GM12865 (cell line): ENCODE results near the gene MOK.

Experiments used
- DNase-seq: peaks from one replicate; pipeline ENCODE4 v3.0.0; 2010; ENCODE audit warnings: low read depth
- H3K4me3 ChIP-seq: 2 replicates; pipeline ENCODE4 v1.5.1; 2011; ENCODE audit warnings: mild to moderate bottlenecking, low read depth, low read length, control low read depth
- TF ChIP-seq, protein P1 (sequence below): IDR thresholded peaks from 2 replicates; pipeline ENCODE4 v1.5.1; 2011; ENCODE audit warnings: low read length, control low read depth, low read depth, inconsistent platforms; ENCODE audit not compliant: insufficient read depth; ENCODE audit errors: missing control alignments

The MOK gene

DNA sequence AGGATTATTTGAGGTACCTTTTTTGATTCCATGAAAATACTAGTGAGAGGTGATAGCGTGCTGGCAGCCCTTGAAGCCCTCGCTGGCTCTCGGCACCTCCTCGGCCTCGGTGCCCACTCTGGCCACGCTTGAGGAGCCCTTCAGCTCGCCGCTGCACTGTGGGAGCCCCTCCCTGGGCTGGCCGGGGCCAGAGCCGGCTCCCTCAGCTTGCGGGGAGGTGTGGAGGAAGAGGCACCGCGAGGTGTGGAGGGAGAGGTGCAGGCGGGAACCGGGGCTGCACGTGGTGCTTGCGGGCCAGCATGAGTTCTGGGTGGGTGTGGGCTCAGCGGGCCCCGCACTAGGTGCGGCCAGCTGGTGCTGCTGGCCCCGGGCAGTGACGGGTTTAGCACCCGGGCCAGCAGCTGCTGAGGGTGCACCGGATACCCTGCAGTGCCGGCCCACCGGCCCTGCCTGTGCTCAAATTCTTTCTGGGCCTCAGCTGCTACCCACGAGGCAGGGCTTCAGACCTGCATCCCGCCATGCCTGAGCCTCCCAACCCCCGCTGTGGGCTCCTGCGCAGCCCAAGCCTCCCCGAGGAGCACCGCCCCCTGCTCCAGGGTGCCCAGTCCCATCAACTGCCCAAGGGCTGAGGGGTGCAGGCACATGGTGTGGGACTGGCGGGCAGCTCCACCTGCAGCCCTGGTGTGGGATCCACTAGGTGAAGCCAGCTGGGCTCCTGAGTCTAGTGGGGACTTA is 7.4 kb downstream of the MOK start:
- H3K4me3 ChIP-seq: no peak overlapping the region
- TF ChIP-seq, protein P1, sequence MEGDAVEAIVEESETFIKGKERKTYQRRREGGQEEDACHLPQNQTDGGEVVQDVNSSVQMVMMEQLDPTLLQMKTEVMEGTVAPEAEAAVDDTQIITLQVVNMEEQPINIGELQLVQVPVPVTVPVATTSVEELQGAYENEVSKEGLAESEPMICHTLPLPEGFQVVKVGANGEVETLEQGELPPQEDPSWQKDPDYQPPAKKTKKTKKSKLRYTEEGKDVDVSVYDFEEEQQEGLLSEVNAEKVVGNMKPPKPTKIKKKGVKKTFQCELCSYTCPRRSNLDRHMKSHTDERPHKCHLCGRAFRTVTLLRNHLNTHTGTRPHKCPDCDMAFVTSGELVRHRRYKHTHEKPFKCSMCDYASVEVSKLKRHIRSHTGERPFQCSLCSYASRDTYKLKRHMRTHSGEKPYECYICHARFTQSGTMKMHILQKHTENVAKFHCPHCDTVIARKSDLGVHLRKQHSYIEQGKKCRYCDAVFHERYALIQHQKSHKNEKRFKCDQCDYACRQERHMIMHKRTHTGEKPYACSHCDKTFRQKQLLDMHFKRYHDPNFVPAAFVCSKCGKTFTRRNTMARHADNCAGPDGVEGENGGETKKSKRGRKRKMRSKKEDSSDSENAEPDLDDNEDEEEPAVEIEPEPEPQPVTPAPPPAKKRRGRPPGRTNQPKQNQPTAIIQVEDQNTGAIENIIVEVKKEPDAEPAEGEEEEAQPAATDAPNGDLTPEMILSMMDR: no peak
- DNase-seq: no peak

DNA sequence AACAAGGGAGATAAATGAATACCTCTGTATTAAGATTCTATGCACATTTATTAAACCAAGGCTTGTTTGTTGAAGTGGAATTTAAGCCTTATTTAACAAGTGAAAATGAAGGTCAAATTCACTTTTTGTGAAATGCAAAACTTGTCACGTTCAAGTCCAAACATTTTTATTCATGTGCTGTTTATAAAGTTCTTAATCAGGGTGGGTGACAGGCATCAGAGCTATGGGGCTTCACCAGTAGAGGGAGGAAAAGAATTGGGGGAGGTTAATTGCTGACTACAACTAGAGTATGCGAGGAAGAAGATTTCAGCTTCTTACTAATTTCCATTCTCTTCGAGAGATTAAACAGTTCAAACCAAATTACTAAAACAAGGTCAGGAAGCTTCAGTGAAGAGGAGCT is 9.7 kb downstream of the MOK start:
- TF ChIP-seq, protein P1: no peak
- DNase-seq: no peak
- H3K4me3 ChIP-seq: no peak overlapping the region

DNA sequence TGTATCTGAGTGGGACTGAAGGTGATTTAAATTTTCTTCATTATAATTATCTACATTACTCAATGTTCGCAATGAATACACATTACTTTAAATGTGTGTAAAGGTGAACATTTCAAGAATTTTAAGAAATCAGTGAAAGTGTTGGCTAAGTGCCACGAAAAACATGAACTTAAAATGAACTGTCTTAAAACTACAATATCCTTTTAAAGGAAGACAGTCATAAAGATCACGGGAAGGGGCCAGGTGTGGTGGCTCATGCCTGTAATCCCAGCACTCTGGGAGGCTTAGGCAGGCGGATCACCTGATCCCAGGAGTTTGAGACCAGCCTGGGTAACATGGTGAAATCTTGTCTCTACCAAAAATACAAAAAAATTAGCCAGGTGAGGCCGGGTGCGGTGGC is 11.2 kb downstream of the MOK start:
- DNase-seq: no peak
- TF ChIP-seq, protein P1: no peak
- H3K4me3 ChIP-seq: no peak overlapping the region

DNA sequence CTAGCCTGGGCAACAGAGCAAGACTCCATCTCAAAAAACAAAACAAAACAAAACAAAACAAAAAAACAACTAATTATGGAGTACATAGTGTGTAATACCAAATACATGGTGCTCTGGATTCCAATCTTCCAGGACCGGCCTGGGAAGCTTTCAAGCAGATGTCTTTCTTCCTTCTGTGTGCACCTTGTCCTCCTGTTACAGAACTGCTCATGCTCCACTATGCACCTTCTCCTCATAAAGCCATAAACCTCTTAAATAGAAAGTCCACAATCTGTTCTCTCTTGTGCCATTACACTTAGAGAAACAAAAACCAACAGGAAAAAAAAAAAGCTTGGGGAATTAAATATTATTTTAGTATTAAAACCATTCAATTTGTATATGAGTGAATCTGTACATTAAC is 12.5 kb downstream of the MOK start:
- H3K4me3 ChIP-seq: no peak overlapping the region
- TF ChIP-seq, protein P1: no peak
- no peak for DNase-seq

DNA sequence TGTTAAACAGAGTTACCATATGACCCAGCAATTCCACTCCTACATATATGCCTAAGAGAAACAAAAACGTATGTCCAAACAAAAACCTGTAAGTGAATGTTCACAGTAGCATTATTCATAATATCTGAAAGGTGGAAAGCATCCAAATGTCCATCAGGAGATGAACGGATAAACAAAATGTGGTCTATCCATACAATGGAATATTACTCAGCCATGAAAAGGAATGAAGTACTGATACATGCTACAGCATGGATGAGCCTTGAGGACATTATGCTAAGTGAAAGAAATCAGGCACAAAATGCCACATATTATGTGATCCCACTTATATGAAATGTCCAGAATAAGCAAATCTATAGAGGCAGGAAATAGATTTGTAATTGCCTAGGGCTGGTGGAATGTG is 16.8 kb downstream of the MOK start:
- H3K4me3 ChIP-seq: no peak overlapping the region
- TF ChIP-seq, protein P1: no peak
- DNase-seq: no peak

DNA sequence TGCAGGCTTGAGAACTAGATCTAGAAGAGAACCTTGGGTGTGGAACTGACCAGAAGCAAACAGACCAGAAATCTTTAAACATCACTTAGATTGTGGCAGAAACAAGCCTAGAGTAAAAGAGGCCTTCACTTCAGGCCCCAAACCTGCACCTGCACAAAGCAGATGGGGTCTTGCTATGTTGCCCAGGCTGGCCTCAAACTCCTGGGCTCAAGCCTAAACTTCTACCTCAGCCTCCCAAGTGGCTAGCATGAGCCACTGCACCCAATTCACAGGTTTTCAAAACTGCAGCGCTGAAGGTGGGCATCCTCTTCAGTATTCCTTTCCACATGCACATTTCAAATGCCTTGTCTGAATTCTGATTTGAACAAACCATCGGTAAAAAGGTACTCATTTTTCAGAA is 19.9 kb downstream of the MOK start:
- no peak overlapping the region for H3K4me3 ChIP-seq
- TF ChIP-seq, protein P1: no peak
- DNase-seq: no peak

DNA sequence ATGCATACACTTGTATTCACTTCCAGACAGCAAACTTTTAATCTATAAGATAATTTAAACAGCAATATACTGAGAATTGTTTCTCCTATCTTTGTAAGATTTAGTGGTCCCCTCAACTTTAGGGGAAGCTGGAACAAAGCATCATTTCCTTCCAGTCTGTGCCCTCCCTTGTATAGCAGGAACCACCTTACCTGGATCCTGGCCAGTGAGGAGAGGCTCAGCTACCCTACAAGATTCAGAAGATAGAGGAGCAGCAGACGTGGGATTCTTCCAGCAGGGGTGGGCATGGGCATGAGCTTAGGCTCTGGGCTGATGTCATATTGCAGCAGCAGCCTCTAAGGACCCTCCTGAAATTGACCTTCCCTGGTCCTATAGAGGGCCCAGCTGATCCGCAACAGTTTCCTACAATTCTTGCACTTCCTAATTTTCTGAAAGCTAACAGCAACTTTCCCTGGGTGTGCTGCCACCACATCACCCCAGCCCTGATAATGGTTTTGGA is 21.3 kb downstream of the MOK start:
- H3K4me3 ChIP-seq: no peak overlapping the region
- TF ChIP-seq, protein P1: no peak
- DNase-seq: no peak
